ENCODE data around the gene OMP.

OMP gene

DNA sequence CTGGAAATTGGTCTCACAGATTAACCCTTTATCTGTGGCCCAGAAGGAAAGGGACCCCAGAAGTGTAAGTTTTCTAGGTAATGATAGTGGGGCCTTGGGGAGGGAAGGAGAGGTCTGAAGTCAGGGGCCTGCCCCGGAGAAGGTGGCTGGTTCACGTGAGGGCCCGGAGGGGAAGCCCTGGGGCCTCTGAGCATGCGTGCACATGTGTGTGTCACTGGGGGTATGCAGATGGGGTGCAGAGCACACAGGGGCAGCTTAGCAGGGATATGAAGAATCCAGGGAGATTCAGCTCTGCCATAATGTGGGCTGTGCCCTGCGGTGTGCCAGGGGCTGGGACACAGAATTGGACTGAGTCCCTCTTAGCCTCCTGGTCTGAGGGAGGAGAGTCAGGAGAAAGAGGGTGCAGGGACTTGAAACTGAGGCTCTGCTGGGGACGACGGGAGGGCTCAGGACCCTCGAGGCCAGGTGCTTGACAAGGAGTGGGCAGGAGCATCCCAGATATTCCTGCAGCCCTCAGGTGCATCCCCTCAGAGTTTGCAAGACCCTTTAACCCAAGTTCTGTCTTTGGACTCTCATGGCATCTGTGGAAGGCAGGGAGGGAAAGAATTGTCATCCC is 40.9 kb downstream of the OMP start:
- DNase-seq, result no peak

DNA sequence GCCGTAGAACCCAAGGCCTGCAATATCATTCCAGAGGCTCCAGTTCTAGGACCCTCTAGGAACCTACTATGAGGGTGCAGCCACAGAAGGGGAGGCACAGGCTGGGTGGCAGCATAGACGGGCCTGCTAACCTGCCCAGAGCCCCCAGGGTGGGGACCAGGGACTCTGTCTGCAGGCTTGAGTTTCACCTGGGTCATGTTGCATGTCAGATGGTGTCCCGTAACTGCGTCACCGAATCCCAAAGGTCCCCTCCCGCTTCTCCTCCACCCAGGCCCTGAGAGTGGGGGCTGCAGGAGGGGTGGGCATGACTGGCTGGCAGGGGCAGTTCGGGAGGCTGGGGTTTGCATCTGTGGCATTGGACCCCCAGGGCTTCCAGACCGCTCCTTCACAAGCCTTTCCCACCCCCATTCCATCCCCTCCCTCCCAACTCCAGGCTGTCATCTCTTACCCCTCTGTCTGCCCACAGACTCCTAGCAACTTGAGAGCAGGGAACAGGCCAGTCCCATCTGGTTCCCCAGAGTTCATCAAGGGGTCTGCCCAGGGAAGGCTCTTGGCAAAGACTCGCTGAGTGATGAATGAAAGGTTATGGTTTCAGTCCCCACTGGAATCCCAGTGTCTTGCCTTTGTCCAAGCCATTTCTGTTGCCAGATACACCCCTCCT is 41.7 kb downstream of the OMP start:
- DNase-seq, result no peak

DNA sequence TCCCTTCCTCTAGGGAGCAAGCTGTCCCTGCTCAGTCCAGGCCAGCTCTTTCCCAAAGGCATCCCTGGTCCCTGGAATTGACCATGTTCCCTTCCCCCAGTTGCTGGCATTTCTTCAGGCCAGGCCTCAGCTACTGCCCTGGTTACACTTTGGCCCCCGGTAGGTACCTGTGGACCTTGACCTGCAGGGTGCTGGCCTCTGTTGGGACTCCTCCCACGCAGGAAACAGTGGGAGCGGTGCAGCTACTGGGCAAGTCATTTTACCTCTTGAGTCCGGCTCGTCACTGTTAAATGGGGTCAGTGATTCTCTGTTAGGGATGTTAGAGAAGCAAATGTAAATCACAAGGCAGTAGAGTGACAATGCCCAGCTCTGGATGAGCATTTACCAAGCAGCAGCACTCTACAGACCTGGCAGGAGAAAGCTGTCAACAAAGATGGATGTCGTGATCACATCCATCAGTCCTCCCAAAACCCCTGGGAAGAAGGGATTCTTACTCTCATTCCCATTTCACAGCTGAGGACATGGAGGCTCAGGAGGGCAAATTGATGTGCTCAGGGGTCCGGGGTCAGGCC is 42.3 kb downstream of the OMP start:
- no peak for DNase-seq

DNA sequence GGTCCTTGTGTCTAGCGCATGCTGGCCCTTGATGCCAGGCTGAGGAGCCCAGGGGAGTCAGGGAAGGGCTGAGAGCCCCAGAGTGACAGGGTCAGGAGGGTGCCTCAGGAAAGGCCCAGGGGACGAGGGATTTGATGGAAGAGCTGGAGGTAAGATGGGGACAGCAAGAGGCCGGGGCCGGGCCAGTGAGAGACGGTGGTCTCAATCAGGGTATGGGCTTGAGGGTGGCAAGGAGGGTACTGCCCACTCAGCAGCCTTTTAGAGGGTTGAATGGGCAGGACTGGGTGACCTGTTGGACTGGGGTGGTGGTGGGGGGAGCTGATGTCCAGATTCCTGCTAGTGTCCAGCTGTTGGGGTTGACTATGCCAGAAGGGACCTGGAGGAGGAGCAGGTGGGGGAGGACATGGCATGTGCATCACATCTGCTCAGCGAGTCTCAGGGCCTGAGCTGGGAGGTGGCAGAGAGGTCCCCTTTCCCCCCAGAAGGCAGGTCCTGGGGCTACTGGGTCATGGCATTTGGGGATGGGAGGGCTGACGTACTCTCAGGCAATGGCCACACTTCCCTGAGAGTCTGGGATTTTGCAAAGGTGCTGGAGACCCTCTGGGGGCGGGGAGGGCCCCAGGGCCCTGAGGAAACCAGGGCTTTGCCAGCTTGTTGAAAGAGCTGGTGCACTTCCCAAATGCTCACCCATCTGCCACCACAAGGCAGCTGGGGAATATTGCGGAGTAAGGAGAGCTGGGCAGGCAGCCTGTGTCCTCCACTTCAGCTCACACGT is 43.8 kb downstream of the OMP start:
- DNase-seq, result no peak

DNA sequence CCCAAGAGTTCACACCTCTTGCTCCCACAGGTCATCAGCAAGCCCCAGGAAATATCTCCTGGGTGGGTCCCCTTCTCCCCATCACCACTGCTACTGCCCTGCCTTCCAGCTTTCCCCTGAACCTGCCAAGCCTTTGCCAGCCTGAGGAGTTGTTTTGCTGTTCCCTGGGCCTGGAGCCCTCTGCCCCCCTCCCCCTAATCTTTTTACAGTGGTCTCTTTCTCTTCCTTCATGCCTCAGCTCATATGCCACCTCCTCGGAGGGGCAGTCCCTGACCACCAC is 44.3 kb downstream of the OMP start:
- DNase-seq, result no peak

DNA sequence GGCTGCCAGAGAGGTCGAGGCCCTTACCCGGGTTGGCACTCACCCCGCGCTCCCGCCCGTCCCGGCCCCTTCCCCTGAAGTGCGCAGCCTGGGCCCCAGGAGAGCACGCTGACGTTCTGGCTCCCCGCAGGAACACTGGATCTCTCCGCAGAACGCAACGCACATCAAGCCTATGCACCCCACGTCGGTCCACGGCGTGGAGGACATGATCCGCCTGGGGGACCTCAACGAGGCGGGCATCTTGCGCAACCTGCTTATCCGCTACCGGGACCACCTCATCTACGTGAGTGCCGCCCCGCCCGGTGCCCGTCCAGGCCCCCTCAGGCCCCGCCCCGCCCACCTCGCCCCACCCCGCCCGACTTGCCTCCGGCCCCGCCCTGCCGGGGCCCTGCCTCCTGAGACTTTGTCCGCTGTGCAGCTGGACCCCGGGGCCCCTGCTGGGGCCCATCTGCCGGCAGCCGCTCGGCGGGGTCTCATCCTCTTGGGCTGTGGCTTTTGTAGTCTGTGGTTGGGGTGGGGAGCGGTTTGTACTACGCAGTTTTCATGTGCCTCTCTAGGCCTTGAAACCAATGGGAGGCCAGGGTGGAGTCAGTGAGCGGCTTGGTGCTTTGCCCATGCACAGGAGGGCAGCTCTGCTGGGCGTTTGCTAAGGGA is 45.2 kb downstream of the OMP start:
- DNase-seq, result no peak

DNA sequence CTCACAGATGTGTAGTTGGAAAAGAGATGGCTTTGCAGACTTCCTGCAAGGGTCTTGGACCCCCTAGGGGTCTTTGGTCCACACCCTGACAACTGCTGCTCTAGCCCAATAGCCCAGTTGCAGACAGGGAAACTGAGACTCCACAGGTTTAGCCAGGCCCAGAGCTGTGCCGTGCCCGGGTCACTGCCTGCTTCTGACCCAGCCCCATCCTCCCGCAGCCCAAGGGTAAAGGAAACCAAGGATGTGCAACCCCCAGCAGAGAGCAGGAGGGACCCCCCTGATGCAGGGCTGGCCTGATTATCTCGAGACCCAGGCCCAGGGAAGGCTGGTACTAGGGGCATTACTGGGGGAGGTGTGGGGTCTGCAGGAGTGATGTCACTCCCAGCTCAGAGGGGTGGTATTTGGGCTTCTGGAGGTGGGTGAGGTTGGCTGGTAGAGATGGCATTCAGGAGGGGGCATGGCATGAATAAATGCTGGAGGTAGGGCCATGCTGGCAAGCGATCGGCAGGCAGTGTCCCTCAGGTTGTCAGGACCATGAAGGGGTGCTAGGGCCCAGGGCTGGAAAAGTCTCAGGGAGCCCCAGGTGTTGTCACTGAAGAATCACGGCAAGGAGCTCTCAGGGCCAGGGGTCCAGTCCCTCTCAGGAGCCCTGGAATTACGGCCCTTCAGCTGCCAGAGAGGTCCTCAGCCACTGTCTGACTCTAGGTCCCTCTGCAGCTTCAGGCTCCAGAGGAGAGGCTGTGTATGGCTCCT is 46.5 kb downstream of the OMP start:
- DNase-seq, result no peak

DNA sequence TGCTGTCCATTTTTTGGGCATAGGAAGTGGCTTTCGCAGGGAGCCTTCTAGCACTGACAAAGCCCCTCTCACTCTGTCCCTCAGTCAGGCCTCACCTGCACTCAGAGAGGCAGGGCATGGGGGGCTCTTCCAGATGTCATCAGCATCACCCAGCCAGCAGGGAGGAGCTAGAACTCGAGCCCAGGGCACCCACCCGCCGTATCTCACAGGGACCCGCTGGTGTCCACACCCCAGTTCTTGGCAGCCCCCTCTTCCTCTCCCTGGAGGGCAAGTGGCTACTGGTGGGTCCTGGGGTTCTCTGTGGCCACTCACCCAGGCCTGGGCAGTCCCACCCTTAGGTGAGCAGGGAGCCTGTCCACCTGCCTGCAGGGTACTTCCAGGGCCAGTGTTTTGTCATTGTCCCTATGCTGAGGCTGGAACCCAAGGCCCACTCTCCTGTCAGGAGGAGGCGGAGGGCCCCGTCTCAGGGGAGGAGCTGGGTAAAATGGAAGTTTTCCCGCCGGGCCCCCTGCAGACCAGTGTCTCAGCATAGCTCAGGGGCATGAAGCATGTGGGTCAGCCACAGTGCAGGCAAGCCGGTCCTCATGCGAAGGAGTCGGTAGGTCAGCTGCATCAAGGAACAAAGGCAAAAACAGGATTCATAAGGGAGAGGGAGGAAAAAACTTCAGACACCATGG is 47.2 kb downstream of the OMP start:
- no peak for DNase-seq

DNA sequence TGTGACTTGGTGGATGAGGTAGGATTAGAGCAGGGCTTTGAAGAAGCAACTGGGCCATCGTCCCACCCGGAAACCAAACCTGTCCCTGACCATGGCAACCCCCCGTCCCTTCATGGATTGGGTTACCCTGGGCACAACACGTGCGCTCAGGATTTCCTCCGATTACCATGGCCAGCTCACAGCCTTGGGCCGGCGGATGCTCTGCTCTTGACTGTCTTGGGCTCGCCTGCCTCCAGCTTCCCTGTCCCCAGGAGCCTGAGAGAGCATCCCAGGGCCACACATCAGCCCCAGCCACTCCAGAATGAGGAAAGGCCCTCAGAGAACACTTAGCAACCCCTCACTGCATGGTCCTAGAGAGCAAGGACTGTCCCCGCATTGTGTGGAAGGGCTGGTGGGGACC is 48.2 kb downstream of the OMP start:
- DNase-seq, result no peak

DNA sequence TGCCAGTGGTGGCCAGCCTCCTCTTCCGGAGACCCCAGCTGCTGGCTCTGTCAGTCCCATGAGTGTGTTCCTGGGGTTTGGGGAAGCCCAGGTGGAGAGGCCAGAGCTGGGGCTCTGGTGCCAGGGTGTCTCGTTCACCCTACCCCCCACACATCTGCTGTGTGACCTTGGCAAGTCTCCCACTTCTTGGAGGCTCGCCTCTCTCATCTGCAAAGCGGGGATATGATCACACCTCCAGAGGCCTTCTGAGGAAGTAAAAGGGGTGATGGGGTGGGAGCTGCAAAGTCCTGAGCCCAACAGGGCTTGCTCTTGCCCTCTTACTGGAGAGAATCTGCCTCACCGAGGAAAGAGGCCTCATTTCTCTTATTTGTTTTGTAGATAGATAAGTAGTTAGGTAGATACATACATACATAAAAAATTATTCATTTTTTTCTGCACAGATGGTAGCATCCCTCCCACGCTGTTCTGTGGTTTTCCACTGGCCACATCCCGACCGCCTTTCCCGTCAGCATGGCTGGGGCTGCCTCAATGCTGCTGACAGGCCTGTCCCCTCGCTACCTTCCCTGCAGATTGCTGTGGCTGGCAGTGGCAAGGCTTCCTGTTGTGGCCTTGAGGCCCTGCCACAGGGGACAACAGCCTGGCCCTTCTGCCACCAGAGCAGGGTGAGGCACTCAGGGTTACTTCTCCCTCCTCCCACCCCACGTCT is 49.3 kb downstream of the OMP start:
- DNase-seq, result no peak

DNA sequence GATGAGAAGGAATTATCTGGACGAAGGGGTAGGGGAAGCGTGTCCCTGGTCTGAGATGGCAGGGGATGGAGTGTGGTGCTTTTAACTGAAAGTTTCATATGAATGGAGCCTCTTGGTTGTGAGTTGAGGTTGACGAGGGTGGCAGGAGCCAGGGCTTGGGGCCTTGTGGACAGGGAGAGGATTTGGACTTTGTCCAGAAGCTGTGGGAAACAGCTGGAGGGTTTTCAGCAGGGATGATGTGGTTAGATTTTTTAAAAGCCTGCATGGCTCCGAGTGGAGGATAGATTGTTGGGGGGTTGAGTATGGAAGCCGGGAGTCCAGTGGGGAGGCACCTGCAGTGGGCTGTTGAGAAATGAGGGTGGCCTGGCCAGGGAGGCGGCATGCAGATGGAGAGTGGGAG is 50.2 kb downstream of the OMP start:
- DNase-seq, result no peak
